Mammary epithelial cell (primary cell): ENCODE measurements around the gene NKAP.
"Not testable (repeated sequence)": the region's sequence is repeated elsewhere in the genome, so short reads cannot be mapped to it uniquely, and the experiment has no call there.

Experiments
- EZH2 ChIP-seq: IDR thresholded peaks from 2 replicates; pipeline ENCODE4 v1.6.1; 2012; ENCODE audit warnings: low read length, inconsistent platforms, borderline replicate concordance
- TF ChIP-seq, protein P1 (sequence below), 2 donors: IDR thresholded peaks in 1 of 2; conservative IDR thresholded peaks in 1 of 2; 2 replicates each; pipeline ENCODE4 v1.5.1; 2011 to 2012; ENCODE audit warnings: inconsistent platforms in 2 of 2, low read length in 2 of 2, mild to moderate bottlenecking in 2 of 2, control low read depth in 1 of 2, low read depth in 1 of 2; ENCODE audit not compliant: insufficient read depth in 1 of 2; ENCODE audit errors: extremely low read depth in 1 of 2

- TF ChIP-seq, protein P1, sequence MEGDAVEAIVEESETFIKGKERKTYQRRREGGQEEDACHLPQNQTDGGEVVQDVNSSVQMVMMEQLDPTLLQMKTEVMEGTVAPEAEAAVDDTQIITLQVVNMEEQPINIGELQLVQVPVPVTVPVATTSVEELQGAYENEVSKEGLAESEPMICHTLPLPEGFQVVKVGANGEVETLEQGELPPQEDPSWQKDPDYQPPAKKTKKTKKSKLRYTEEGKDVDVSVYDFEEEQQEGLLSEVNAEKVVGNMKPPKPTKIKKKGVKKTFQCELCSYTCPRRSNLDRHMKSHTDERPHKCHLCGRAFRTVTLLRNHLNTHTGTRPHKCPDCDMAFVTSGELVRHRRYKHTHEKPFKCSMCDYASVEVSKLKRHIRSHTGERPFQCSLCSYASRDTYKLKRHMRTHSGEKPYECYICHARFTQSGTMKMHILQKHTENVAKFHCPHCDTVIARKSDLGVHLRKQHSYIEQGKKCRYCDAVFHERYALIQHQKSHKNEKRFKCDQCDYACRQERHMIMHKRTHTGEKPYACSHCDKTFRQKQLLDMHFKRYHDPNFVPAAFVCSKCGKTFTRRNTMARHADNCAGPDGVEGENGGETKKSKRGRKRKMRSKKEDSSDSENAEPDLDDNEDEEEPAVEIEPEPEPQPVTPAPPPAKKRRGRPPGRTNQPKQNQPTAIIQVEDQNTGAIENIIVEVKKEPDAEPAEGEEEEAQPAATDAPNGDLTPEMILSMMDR (conservative IDR thresholded peaks at IDR 0.05 in 1 of 2, IDR thresholded peaks at IDR 0.05 in 1 of 2; ENCODE audit: extremely low read depth in 1 of 2, insufficient read depth in 1 of 2, low read depth in 1 of 2, low read length in 2 of 2): not testable (repeated sequence)
- TF ChIP-seq EZH2: not testable (repeated sequence)
Observed at GRCh38 chrX:119966837-119967236, 23.3 kb upstream of the NKAP start.
